ENCODE measurements around the gene GNL1. TPM values are rescaled to one million over a fixed set of nuclear protein-coding genes. Genes with fewer than 3 reads are reported as not detected.

GNL1 gene
- total and polyA plus RNA-seq, 10 of the 15 experiments (the other 5 are each of a cell fraction or from before 2014, with no cell fraction given), result 0.18 to 64.5 (median 45.5) TPM

GRCh38 chr6:30511169-30511546 is 45.1 kb downstream of the GNL1 start:
- H3K4me3 ChIP-seq, result no peak overlapping the region

More at GRCh38 chr6:30511169-30511546, 45.1 kb downstream of the GNL1 start:
- RAD21 ChIA-PET (ENCODE audit: unreplicated experiment), result interaction anchor here (0.5 to 3.4 kb wide), 3 partner anchors 14 to 22 kb away, joined by 3 to 30 read pairs (median 3); no protein-coding TSS in a partner anchor
- ATAC-seq (no peak), DNase-seq (ENCODE audit: low read depth, low spot score) (no peak), FAIRE-seq (no peak)
- in situ Hi-C loops (cut with MboI), result no loop called here
- Histone ChIP-seq H3K9me3 (replicated peaks; ENCODE audit: control insufficient read depth, insufficient read depth, low read length) (no peaks in the 10 kb centered on the region), H3K9ac (ENCODE audit: control insufficient read depth, insufficient read depth, low read length) (no peak overlapping the region), H4K20me1 (ENCODE audit: control insufficient read depth, insufficient read depth) (no peaks in the 10 kb centered on the region), H3K79me2 (ENCODE audit: control insufficient read depth, insufficient read depth, low read length) (no peaks in the 10 kb centered on the region), H3K36me3 (ENCODE audit: control insufficient read depth in 2 of 2, insufficient read depth in 2 of 2, low read length in 1 of 2) (no peaks in the 10 kb centered on the region), H3K27me3 (replicated peaks in 1 of 2; ENCODE audit: control insufficient read depth in 2 of 2, insufficient read depth in 2 of 2, low read length in 1 of 2) (no peaks in the 10 kb centered on the region), H2AFZ (ENCODE audit: control insufficient read depth, low read depth, low read length) (peak overlapping the region; percentile 22), H3K4me2 (ENCODE audit: control insufficient read depth, insufficient read depth) (no peak overlapping the region), H3K4me1 (ENCODE audit: control insufficient read depth, insufficient read depth, low read length) (peaks cover 53% of the 10 kb centered on the region), H3K27ac (ENCODE audit: control insufficient read depth, insufficient read depth) (peak overlapping the region; percentile 23)
- WGBS (ENCODE audit: insufficient coverage, insufficient replicate concordance, low lambda C conversion rate, missing lambda C conversion rate), result 52% methylated on average over 5 of the region's 5 CpGs
- BruUV-seq (replicated peaks), result no TSS peak
- CTCF ChIA-PET, result interaction anchor here (0.8 to 3.7 kb wide), 11 partner anchors 9 to 86 kb away, joined by 3 to 23 read pairs (median 6); no protein-coding TSS in a partner anchor
- intact Hi-C loops (cut with micrococcal nuclease; ENCODE audit: unreplicated experiment), result no loop called here
- no peak for TF ChIP-seq NR2C2 (IDR thresholded peaks at IDR 0.05; ENCODE audit: borderline replicate concordance, control insufficient read depth, insufficient read length, low read depth)
- no peak for TF ChIP-seq CBFB (IDR thresholded peaks at IDR 0.05; ENCODE audit: low read depth)
- no peak for TF ChIP-seq WRNIP1 (IDR thresholded peaks at IDR 0.05; ENCODE audit: borderline replicate concordance, low read depth, low read length)
- TF ChIP-seq IRF4 (IDR thresholded peaks at IDR 0.05; ENCODE audit: low read depth, low read length), result no peak
- no peak for TF ChIP-seq EP300 (IDR thresholded peaks at IDR 0.05; ENCODE audit: borderline replicate concordance in 1 of 2, control insufficient read depth in 1 of 2, low read depth in 2 of 2, low read length in 2 of 2)
- no peak for TF ChIP-seq ZNF622 (IDR thresholded peaks at IDR 0.05)
- TF ChIP-seq NR2C1 (IDR thresholded peaks at IDR 0.05), result no peak
- TF ChIP-seq RAD51 (IDR thresholded peaks at IDR 0.05), result no peak
- TF ChIP-seq SP1 (IDR thresholded peaks at IDR 0.05; ENCODE audit: low read depth, low read length), result no peak
- no peak for TF ChIP-seq ELK1 (IDR thresholded peaks at IDR 0.05; ENCODE audit: low read depth, low read length)
- SMC1A ChIA-PET (ENCODE audit: uncharacterized antibody, unreplicated experiment), result interaction anchor here (0.8 to 5.1 kb wide), 4 partner anchors 10 to 19 kb away, joined by 3 to 71 read pairs (median 10); no protein-coding TSS in a partner anchor
- POLR2A ChIA-PET, result interaction anchor here (0.5 to 2.9 kb wide), 7 partner anchors 10 to 60 kb away, joined by 4 to 16 read pairs (median 5); partner anchors contain the start of gene ABCF1

Measured in GM12878 (cell line).